HG03103 (cell line): ENCODE results near the gene DIO1.

Source experiments
- ATAC-seq: cut with Tn5 transposase; IDR thresholded peaks from one replicate; pipeline ENCODE4 v1.9.1; 2021; ENCODE audit warnings: low read depth; ENCODE audit not compliant: unreplicated experiment

Gene DIO1

GRCh38 chr1:53892911-53893310, 1.1 kb upstream of the DIO1 start:
- no peak for ATAC-seq

DNA sequence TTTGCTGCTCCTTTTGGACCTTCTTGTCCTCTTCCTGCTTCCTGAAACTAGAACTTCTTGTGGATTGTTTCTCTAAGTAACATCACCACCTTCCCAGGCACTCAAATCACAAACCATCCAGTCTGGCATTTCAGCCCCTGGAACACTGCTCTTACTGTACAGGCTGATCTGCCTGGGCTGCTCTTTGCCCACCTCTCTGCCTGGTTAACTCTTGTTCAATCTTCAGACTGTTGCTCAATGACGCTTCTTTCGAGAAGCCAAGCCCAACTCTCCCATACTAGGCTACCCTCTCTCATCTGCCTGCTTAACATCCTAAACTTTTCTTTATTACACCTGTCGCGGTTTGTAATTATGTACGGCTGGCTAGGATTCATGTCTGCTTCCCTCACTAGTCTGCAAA, 657 bp downstream of the DIO1 start:
- ATAC-seq: no peak

- ATAC-seq: no peak
Observed at GRCh38 chr1:53895421-53895820, 1.4 kb downstream of the DIO1 start.

DNA sequence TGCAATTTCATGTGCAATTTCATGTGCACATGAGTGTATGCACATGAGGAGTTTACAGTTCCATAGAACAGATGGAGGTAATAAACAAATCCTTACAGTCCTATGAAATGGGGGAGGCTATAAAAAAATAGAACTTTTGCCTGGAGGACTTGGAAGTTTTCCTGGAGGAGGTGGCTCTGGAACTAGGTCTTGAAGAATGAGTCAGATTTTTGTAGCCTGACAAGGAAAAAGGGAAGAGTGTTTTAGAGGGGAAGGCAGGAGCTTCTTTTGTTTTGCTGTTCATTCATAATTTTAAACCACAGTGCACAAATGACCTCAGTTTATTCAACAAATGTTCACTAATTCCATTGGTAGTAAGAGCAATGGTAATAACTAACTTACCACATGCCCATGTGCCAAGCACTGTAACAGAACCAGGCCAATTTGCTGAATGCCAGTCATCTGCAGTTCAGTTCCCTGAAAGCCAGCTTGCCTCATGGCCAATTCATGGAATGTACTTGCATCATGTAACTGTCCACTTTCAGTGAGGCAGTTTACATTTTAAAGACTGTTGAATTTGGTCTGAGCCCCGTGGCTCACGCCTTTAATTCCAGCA, 2.7 kb downstream of the DIO1 start:
- ATAC-seq: no peak

DNA sequence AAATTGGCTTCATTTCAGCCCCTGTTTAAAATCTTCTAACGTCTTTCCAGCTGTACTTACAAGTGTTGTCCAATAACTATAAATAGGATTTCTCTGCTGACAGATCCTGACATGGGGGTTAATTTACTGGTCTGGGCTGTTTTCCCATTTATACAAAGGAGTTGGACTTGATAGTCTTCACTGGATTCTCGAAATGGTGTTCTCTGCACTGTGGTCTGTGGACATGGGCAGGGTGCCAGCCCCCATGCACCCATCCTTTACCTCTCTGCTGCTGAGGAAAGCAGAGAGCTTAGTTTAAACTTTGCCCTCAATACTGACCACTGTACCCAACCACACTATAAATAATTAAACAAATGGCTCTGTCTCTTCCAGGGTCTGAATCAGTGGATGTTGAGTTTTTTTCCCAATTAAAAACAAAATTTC, 5.2 kb downstream of the DIO1 start:
- ATAC-seq: no peak

DNA sequence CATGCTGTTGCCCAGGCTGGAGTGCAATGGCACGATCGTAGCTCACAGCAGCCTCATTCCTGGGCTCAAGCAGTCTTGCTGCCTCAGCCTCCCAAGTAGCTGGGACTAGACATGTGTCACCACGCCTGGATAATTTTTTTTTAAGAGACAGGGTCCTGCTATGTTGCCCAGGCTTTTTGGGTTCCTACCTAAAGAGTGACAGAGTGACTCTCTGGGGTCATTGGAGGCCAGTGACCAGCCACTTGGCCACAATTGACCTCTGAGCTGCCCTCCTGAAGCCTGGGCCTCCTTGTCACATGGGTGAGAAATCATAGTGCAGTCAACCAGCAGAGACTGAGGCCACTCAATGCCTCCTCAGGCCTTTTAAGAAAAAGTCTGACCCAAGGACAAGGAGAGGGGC, 5.7 kb downstream of the DIO1 start:
- no peak for ATAC-seq

GRCh38 chr1:53902235-53903138, 8.5 kb downstream of the DIO1 start:
- ATAC-seq: no peak

GRCh38 chr1:53905509-53905908, 11.5 kb downstream of the DIO1 start:
- no peak for ATAC-seq

- ATAC-seq: no peak
Observed at GRCh38 chr1:53906121-53906520, 12.1 kb downstream of the DIO1 start.

DNA sequence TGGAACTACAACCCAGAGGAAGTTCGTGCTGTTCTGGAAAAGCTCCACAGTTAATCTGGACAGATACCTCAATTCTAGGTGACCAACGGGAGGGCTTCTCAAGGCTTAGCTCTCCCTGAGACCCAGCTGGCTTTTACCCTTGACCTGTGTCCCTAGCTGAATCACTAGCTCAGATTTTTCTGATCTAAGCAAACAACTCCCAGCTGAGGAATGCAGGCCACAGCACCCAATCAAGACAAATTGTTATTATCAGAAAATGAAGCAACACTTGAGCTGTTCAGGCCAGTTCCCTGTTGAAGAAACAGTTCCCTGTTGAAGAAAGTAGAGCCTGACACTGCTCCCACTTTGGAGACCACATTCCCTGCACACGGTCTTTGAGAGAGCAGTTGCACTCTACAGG, 16.0 kb downstream of the DIO1 start:
- no peak for ATAC-seq

DNA sequence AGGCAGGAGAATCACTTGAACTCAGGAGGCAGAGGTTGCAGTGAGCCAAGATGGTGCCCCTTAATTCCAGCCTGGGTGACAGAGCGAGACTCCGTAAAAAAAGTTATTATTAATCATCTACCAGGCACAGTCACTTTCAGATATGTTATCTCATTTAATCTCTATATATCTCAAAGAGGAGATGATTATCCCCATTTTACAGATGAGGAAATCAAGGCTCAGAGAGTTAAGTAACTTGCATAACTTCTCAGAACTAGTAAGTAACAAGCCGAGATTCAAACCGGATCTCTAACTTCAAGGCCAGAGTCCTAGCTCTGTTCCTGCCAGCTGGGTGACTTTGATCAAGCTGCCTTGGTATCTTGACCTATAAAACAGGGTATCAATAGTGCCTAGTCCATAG, 17.5 kb downstream of the DIO1 start:
- no peak for ATAC-seq

DNA sequence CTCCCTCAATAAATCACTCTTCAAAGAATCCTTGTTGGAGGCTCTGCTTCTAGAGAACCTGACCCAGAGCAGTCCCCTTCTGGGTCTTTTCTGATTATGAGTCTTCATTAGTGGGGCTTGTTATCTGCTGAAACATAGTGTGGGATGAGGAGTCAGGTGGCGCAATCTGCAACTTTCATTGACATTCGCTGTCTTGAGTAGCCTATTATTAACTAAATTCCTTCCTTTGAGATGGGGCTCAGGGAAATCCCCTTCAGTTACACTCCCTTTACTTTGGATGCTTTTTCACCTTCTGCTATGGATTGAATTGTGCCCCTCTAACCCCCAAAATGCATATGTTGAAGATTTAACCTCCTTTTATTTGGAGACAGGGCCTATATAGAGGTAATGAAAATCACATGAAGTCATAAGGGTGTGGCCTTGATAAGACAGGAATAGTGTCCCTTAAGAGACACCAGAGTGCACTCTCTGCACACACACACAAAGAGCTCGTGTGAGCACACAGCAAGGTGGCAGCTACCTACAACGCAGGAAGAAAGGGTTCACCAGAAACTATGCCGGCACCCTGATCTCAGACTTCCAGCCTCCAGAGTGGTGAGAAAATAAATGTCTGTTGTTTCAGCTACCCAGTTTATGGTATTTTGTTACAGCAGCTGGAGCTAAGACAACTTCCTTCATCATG, 19.5 kb downstream of the DIO1 start:
- ATAC-seq: no peak

GRCh38 chr1:53918343-53918742, 24.4 kb downstream of the DIO1 start:
- ATAC-seq: no peak

DNA sequence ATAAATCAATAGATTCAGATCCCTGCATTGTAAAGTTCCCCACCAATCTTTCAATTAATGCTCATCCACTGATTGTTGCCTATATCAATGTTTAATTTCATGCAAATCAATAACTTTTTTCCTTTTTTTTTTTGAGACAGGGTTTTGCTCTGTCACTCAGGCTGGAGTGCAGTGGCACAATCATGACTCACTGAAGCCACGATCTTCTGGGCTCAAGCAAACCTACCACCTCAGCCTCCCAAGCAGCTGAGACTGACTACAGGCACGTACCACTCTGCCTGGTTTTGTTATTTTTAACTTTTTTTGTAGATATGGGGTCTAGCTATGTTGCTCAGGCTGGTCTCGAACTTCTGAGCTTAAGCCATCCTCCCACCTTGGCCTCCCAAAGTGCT, 25.7 kb downstream of the DIO1 start:
- no peak for ATAC-seq

DNA sequence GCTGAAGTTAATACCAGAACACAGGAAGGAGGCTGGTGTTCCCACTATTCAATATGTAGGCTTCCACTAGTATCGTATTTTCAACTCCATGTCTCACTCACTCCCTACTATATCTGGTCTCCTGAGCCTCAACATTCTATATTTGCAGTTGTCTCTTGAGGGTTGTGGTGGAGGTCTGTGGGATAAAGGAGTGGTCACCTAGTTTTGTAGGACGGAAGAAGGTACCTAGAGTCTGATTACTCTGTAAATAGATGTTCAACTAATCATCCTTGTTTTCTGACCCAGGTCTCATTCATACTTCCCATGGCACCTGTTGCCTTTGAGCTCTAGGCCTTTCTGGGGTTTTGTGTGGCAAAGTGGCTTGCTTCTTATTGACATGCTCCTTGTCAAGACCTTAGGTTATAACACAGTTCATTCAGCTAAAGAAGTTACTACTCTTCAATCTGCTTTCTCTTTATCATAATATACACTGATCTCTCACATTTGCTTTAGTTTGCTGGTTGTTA, 33.4 kb downstream of the DIO1 start:
- no peak for ATAC-seq

DNA sequence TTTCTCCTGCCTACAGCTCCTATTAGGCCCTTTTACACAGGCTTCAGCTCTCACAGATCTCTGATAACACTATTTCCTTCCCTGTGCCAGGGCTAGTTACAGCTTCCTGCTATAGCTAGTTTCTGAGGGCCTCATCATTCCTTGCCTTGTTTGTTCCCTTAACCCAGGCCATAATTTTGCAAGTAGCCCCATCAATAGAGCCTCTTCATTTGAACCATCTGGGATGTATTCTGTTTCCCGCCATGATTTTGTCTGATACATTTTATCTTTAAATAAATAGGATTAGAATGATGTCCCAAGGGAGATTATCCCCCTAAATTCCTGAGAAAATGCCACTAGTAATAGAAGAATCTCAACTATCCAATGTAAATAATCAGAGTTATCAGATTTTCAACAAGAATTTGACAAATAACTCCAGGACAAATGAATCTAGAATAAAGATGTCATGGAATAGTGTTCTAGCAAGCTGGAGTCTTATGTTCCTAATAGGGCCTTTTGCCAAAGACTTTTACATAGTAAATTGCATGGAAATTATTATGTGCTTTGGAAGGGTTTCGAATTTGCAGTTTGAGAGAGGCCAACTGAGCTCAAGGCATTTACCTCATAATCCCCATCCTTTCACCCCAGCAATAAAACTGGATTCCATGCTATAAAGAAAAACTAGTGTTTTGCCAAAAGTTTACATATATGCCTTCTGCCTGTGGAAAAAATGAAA, 35.4 kb downstream of the DIO1 start:
- ATAC-seq: no peak

GRCh38 chr1:53930932-53931331, 36.9 kb downstream of the DIO1 start:
- ATAC-seq: no peak

GRCh38 chr1:53931523-53931922, 37.5 kb downstream of the DIO1 start:
- no peak for ATAC-seq

GRCh38 chr1:53934170-53934765, 40.3 kb downstream of the DIO1 start:
- ATAC-seq: no peak

- no peak for ATAC-seq
Observed at GRCh38 chr1:53936430-53936829, 42.4 kb downstream of the DIO1 start.
